ENCODE data around the gene TENT4A. TPM values are rescaled to one million over a fixed set of nuclear protein-coding genes. Genes with fewer than 3 reads are reported as not detected.

TENT4A gene
- total and polyA plus RNA-seq, 8 donors, result 17.1 to 38.2 (median 31.4) TPM

DNA sequence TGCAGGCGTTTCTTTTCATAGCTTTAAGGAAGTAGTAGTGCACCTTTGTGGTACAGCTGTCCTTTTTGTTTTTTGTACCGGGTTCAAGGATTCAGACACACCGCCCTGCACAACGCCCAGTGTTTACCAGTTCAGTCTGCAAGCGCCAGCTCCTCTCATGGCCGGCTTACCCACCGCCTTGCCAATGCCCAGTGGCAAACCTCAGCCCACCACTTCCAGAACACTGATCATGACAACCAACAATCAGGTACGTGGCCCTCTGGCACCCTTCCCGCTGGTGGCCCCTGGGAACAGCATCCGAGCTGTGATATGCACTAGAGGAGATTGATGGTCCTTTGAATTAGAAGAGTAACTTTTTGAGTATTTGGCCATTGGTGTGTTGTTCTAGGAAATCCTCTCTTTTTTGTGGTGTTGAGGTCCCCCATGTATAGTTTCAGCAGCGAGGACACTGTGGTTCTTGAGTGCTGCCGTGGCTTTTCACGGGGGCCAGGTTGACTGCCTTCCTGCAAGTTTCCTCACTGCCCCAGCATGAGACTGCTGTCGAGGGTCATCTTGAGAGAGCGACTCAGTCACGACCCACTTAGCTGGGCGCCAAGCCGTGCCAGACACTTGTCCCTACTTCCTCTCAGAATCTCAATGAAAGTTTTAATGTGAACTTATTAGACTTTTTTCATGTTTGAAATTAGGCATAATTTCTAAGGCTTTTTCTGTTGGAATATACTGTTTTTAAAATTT lies 37.9 kb downstream of the TENT4A start:
- intact Hi-C loops (cut with DNase I), result no loop called here
- Histone ChIP-seq H3K27ac (no peak overlapping the region), H3K27me3 (no peaks in the 10 kb centered on the region), H3K9me3 (no peaks in the 10 kb centered on the region), H3K4me3 (no peak overlapping the region), H3K36me3 (peaks cover 0 to 95% of the 10 kb centered on the region in 2 donors), H3K4me1 (no peaks in the 10 kb centered on the region)
- TF ChIP-seq, protein P1, sequence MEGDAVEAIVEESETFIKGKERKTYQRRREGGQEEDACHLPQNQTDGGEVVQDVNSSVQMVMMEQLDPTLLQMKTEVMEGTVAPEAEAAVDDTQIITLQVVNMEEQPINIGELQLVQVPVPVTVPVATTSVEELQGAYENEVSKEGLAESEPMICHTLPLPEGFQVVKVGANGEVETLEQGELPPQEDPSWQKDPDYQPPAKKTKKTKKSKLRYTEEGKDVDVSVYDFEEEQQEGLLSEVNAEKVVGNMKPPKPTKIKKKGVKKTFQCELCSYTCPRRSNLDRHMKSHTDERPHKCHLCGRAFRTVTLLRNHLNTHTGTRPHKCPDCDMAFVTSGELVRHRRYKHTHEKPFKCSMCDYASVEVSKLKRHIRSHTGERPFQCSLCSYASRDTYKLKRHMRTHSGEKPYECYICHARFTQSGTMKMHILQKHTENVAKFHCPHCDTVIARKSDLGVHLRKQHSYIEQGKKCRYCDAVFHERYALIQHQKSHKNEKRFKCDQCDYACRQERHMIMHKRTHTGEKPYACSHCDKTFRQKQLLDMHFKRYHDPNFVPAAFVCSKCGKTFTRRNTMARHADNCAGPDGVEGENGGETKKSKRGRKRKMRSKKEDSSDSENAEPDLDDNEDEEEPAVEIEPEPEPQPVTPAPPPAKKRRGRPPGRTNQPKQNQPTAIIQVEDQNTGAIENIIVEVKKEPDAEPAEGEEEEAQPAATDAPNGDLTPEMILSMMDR (IDR thresholded peaks at IDR 0.05), result no peak
- no peak for ATAC-seq
- DNase-seq, result no peak

DNA sequence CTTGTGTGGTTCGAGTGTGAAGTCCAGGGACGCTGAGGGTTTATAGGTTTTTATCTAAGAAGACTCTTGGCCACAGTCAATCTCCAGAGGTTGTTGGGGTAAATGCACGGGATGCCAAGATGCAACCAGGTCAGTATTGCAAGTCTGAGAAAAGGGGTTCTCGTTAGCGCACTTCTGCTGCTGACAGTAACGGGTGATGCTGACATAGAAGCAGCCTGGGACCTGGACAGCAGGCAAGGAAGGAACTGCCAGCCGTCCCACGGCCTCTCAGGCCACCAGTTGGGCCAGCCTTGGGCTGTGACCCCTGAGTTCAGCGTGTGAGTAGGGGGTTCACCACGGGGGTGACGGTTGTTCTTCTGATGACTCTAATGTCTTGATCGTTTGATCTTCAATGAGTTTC lies 39.0 kb downstream of the TENT4A start:
- Histone ChIP-seq H3K9me3 (no peaks in the 10 kb centered on the region), H3K4me3 (no peak overlapping the region), H3K36me3 (peaks cover 0 to 95% of the 10 kb centered on the region in 2 donors), H3K27me3 (no peaks in the 10 kb centered on the region), H3K4me1 (no peaks in the 10 kb centered on the region), H3K27ac (no peak overlapping the region)
- DNase-seq (no peak), ATAC-seq (no peak)
- TF ChIP-seq, protein P1 (IDR thresholded peaks at IDR 0.05), result no peak
- intact Hi-C loops (cut with DNase I), result no loop called here

DNA sequence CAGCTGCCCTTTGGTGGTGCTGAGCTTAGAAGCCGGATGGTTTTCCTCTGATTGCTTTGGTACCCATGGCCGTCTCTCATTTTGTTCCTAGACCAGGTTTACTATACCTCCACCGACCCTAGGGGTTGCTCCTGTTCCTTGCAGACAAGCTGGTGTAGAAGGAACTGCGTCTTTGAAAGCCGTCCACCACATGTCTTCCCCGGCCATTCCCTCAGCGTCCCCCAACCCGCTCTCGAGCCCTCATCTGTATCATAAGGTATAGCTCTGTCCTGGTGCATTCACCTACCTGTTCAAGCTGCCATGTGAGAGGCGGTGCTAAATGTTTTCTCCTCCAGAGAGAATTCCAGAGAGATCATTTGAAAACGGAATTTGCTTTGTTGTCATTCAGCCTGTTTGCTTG lies 39.5 kb downstream of the TENT4A start:
- ATAC-seq, result no peak
- Histone ChIP-seq H3K9me3 (no peaks in the 10 kb centered on the region), H3K27ac (no peak overlapping the region), H3K4me3 (no peak overlapping the region), H3K36me3 (peaks cover 0 to 99% of the 10 kb centered on the region in 2 donors), H3K4me1 (no peaks in the 10 kb centered on the region), H3K27me3 (no peaks in the 10 kb centered on the region)
- intact Hi-C loops (cut with DNase I), result no loop called here
- TF ChIP-seq, protein P1 (IDR thresholded peaks at IDR 0.05), result no peak
- DNase-seq, result no peak

DNA sequence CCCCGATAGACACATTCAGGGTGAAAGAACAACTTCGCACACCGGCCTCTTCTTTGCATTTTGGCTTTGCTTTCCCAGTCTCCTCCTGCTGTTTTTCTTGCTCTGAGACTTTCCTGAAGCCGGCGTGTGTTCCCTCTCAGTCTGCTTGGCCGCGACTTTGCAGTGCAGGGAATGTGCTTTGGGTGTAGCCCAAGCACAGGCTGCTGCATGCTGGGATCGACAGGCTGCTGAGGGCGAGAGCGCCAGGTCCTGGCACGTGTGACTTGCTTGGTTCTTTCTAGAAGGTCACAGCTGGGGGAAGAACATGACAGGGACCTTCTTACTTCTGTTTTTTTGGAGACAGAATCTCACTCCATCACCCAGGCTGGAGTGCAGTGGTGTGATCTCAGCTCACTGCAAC lies 40.6 kb downstream of the TENT4A start:
- DNase-seq (no peak), ATAC-seq (no peak)
- intact Hi-C loops (cut with DNase I), result no loop called here
- no peak overlapping the region for H3K4me3 ChIP-seq
- TF ChIP-seq, protein P1 (IDR thresholded peaks at IDR 0.05), result no peak
- no peaks in the 10 kb centered on the region for H3K4me1 ChIP-seq
- no peak overlapping the region for H3K27ac ChIP-seq
- H3K27me3 ChIP-seq, result no peaks in the 10 kb centered on the region
- H3K9me3 ChIP-seq, result no peaks in the 10 kb centered on the region
- H3K36me3 ChIP-seq, result peaks cover 0 to 99% of the 10 kb centered on the region in 2 donors

DNA sequence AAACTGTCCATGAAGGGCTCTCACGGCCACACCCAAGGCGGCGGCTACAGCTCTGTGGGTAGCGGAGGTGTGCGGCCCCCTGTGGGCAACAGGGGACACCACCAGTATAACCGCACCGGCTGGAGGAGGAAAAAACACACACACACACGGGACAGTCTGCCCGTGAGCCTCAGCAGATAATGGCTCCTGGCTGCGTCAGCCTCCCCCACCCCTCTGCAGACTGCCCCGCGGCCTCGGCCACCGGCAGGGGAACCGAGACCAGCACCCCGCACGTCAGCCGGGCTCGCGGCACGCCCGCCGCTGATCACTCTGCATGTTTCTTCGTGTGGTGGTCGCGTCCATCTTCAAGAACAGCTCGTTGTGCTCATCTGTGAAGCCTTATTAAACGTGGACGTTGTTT lies 41.5 kb downstream of the TENT4A start:
- DNase-seq (peak in 1 of 4 donors; percentile 76), ATAC-seq (no peak)
- intact Hi-C loops (cut with DNase I), result no loop called here
- TF ChIP-seq, protein P1 (IDR thresholded peaks at IDR 0.05), result no peak
- Histone ChIP-seq H3K4me3 (no peak overlapping the region), H3K4me1 (no peaks in the 10 kb centered on the region), H3K27me3 (no peaks in the 10 kb centered on the region), H3K36me3 (peaks cover 0 to 89% of the 10 kb centered on the region in 2 donors), H3K9me3 (no peaks in the 10 kb centered on the region), H3K27ac (no peak overlapping the region)

Measured in left lung (tissue), 10 donors.